GM23338 (cell line): ENCODE results near the gene WDR70. TPM values are rescaled to one million over a fixed set of nuclear protein-coding genes. Genes with fewer than 3 reads are reported as not detected.

Experiments
- ATAC-seq: fragments of 200-7000 bp; cut with Tn5 transposase; 3 replicates; pipeline ENCODE4 v1.9.1; 2020
- DNase-seq: peaks from one replicate; pipeline ENCODE4 v3.0.0-alpha.2; 2015; ENCODE audit warnings: low spot score
- H2AFZ ChIP-seq: fragments of 200-600 bp; sonication (generic); 2 replicates; pipeline ENCODE4 v1.8.0; 2016; ENCODE audit warnings: antibody characterized with exemption, mild to moderate bottlenecking, moderate library complexity
- H3F3A ChIP-seq: fragments of 200-600 bp; sonication (generic); replicated peaks from 2 replicates; pipeline ENCODE4 v1.8.0; 2017; ENCODE audit warnings: antibody characterized with exemption, mixed run types, low read depth
- H3K27ac ChIP-seq: fragments of 200-600 bp; sonication (generic); 2 replicates; pipeline ENCODE4 v1.6.1; 2016; ENCODE audit warnings: low read depth
- H3K27me3 ChIP-seq: fragments of 200-600 bp; sonication (generic); 2 replicates; pipeline ENCODE4 v1.8.0; 2016; ENCODE audit warnings: mild to moderate bottlenecking, mixed run types, moderate library complexity; ENCODE audit not compliant: insufficient read depth
- H3K36me3 ChIP-seq: fragments of 200-600 bp; sonication (generic); 2 replicates; pipeline ENCODE4 v1.8.0; 2016; ENCODE audit warnings: mild to moderate bottlenecking; ENCODE audit not compliant: insufficient read depth
- H3K4me1 ChIP-seq: fragments of 200-600 bp; sonication (generic); 2 replicates; pipeline ENCODE4 v1.8.0; 2016; ENCODE audit warnings: mild to moderate bottlenecking, moderate library complexity; ENCODE audit not compliant: insufficient read depth
- H3K4me2 ChIP-seq: fragments of 200-600 bp; sonication (generic); 2 replicates; pipeline ENCODE4 v1.7.1; 2017; ENCODE audit warnings: mixed run types
- H3K4me3 ChIP-seq: fragments of 200-600 bp; sonication (generic); 2 replicates; pipeline ENCODE4 v1.6.1; 2016; ENCODE audit warnings: mixed run types
- H3K79me2 ChIP-seq: fragments of 200-600 bp; sonication (generic); replicated peaks from 2 replicates; pipeline ENCODE4 v1.8.0; 2017; ENCODE audit warnings: mild to moderate bottlenecking; ENCODE audit not compliant: insufficient read depth
- H3K9me2 ChIP-seq: fragments of 200-600 bp; sonication (generic); 2 replicates; pipeline ENCODE4 v1.8.0; 2017; ENCODE audit not compliant: insufficient read depth
- H4K20me1 ChIP-seq: fragments of 200-600 bp; sonication (generic); replicated peaks from 2 replicates; pipeline ENCODE4 v1.8.0; 2017; ENCODE audit warnings: mild to moderate bottlenecking; ENCODE audit not compliant: insufficient read depth
- H3K27ac Mint-ChIP-seq: 2 replicates; pipeline ENCODE4 v1.8.0; 2020; ENCODE audit warnings: inconsistent platforms, mild to moderate bottlenecking, moderate library complexity, mixed read lengths
- H3K27me3 Mint-ChIP-seq: 3 replicates; pipeline ENCODE4 v1.8.0; 2022; ENCODE audit warnings: low read depth, mild to moderate bottlenecking, moderate library complexity, mixed read lengths, inconsistent platforms; ENCODE audit not compliant: insufficient read depth, poor library complexity
- H3K36me3 Mint-ChIP-seq: 3 replicates; pipeline ENCODE4 v1.8.0; 2021; ENCODE audit warnings: low read depth, mild to moderate bottlenecking, inconsistent platforms, moderate library complexity, mixed read lengths
- H3K4me1 Mint-ChIP-seq: 3 replicates; pipeline ENCODE4 v1.8.0; 2020; ENCODE audit warnings: mild to moderate bottlenecking, inconsistent platforms, mixed read lengths
- H3K4me3 Mint-ChIP-seq: 3 replicates; pipeline ENCODE4 v1.8.0; 2021; ENCODE audit warnings: moderate library complexity, mild to moderate bottlenecking, inconsistent platforms, mixed read lengths
- H3K9me3 Mint-ChIP-seq: 3 replicates; pipeline ENCODE4 v1.8.0; 2020; ENCODE audit warnings: moderate library complexity, mild to moderate bottlenecking, inconsistent platforms, mixed read lengths
- CREB1 ChIP-seq: fragments of 250-450 bp; sonication (Bioruptor Pico); IDR thresholded peaks from 2 replicates; pipeline ENCODE4 v1.5.0; 2020; ENCODE audit warnings: low read depth, mild to moderate bottlenecking, moderate library complexity
- EZH2 ChIP-seq: fragments of 200-600 bp; sonication (generic); IDR thresholded peaks from one replicate; pipeline ENCODE4 v1.8.0; 2017; ENCODE audit warnings: antibody characterized with exemption, mild to moderate bottlenecking, low read depth; ENCODE audit not compliant: unreplicated experiment
- EZH2phosphoT487 ChIP-seq: fragments of 200-600 bp; sonication (generic); IDR thresholded peaks from one replicate; pipeline ENCODE4 v1.8.1; 2018; ENCODE audit warnings: antibody characterized with exemption; ENCODE audit not compliant: unreplicated experiment
- JUNB ChIP-seq: IDR thresholded peaks from one replicate; pipeline ENCODE4 v1.6.1; 2016; ENCODE audit warnings: antibody characterized with exemption; ENCODE audit not compliant: unreplicated experiment
- POLR2AphosphoS5 ChIP-seq: IDR thresholded peaks from 2 replicates; pipeline ENCODE4 v1.6.1; 2016; ENCODE audit warnings: antibody characterized with exemption, low read depth
- ZNF114 ChIP-seq: fragments of 250-450 bp; sonication (Bioruptor Pico); IDR thresholded peaks from 2 replicates; pipeline ENCODE4 v1.5.0; 2020; ENCODE audit warnings: mild to moderate bottlenecking, moderate library complexity
- ZNF331 ChIP-seq: fragments of 250-450 bp; sonication (Bioruptor Pico); IDR thresholded peaks from 2 replicates; pipeline ENCODE4 v1.5.0; 2020; ENCODE audit warnings: low read depth, mild to moderate bottlenecking, moderate library complexity
- polyA plus RNA-seq: library from polyadenylated mRNA; unstranded; fragments of >200 nt; fragmentation: Nextera tagmentation; extraction: Ambion mirVana; gene quantifications from 2 replicates; pipeline ENCODE4 v1.2.1, GENCODE V29; 2016
- total RNA-seq: library from RNA; depleted of rRNA; stranded (reverse); fragments of >200 nt; shearing (Covaris generic); gene quantifications from 2 replicates; pipeline ENCODE4 v1.2.3, GENCODE V29; 2014
- TF ChIP-seq, protein P1 (sequence below): IDR thresholded peaks from one replicate; pipeline ENCODE4 v1.6.1; 2018; ENCODE audit warnings: antibody characterized with exemption; ENCODE audit not compliant: unreplicated experiment
- TF ChIP-seq, protein P2 (sequence below): fragments of 250-450 bp; sonication (Bioruptor Pico); IDR thresholded peaks from 2 replicates; pipeline ENCODE4 v1.5.0; 2020; ENCODE audit warnings: mild to moderate bottlenecking, moderate library complexity
- TF ChIP-seq, protein P3 (sequence below): IDR thresholded peaks from 2 replicates; pipeline ENCODE4 v1.6.1; 2016; ENCODE audit warnings: antibody characterized with exemption
- TF ChIP-seq, protein P4 (sequence below), 2 experiments: fragments of 200-600 bp in 1 of 2; sonication (generic) in 1 of 2; conservative IDR thresholded peaks; 2 replicates each; pipeline versions ENCODE4 v1.5.1 to v1.6.1; 2016 to 2017; ENCODE audit warnings: antibody characterized with exemption in 2 of 2, low read depth in 2 of 2, mild to moderate bottlenecking in 2 of 2, moderate library complexity in 1 of 2

The WDR70 gene
- total and polyA plus RNA-seq, 2 experiments from 2014 or later = 34.9 to 86.7 TPM

DNA sequence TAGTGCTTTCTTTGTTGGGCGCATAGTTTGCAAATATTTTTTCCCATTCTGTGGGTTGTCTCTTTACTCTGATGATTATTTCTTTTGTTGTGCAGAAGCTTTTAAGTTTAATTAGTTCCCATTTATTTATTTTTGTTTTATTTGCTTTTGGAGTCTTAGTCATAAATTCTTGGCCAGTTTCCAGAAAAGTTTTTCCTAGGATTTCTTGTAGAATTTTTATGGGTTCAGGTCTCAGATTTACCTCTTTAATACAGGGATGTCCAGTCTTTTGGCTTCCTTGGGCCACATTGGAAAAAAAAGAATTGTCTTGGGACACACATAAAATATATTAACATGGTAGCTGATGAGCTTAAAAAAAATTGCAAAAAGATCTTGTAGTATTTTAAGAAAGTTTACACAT, 122.0 kb downstream of the WDR70 start:
- Mint-ChIP-seq H3K27me3 (no peaks in the 10 kb centered on the region), H3K36me3 (peaks cover 12% of the 10 kb centered on the region), H3K9me3 (no peaks in the 10 kb centered on the region), H3K4me1 (peaks cover 3% of the 10 kb centered on the region), H3K27ac (no peak overlapping the region; the same call in 1 of the 2 replicates), H3K4me3 (no peak overlapping the region)
- no peak overlapping the region for H3K4me2 ChIP-seq
- H3K4me3 ChIP-seq = no peak overlapping the region
- no peaks in the 10 kb centered on the region for H3K36me3 ChIP-seq
- TF ChIP-seq, protein P1, sequence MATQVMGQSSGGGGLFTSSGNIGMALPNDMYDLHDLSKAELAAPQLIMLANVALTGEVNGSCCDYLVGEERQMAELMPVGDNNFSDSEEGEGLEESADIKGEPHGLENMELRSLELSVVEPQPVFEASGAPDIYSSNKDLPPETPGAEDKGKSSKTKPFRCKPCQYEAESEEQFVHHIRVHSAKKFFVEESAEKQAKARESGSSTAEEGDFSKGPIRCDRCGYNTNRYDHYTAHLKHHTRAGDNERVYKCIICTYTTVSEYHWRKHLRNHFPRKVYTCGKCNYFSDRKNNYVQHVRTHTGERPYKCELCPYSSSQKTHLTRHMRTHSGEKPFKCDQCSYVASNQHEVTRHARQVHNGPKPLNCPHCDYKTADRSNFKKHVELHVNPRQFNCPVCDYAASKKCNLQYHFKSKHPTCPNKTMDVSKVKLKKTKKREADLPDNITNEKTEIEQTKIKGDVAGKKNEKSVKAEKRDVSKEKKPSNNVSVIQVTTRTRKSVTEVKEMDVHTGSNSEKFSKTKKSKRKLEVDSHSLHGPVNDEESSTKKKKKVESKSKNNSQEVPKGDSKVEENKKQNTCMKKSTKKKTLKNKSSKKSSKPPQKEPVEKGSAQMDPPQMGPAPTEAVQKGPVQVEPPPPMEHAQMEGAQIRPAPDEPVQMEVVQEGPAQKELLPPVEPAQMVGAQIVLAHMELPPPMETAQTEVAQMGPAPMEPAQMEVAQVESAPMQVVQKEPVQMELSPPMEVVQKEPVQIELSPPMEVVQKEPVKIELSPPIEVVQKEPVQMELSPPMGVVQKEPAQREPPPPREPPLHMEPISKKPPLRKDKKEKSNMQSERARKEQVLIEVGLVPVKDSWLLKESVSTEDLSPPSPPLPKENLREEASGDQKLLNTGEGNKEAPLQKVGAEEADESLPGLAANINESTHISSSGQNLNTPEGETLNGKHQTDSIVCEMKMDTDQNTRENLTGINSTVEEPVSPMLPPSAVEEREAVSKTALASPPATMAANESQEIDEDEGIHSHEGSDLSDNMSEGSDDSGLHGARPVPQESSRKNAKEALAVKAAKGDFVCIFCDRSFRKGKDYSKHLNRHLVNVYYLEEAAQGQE = no peak
- TF ChIP-seq, protein P2, sequence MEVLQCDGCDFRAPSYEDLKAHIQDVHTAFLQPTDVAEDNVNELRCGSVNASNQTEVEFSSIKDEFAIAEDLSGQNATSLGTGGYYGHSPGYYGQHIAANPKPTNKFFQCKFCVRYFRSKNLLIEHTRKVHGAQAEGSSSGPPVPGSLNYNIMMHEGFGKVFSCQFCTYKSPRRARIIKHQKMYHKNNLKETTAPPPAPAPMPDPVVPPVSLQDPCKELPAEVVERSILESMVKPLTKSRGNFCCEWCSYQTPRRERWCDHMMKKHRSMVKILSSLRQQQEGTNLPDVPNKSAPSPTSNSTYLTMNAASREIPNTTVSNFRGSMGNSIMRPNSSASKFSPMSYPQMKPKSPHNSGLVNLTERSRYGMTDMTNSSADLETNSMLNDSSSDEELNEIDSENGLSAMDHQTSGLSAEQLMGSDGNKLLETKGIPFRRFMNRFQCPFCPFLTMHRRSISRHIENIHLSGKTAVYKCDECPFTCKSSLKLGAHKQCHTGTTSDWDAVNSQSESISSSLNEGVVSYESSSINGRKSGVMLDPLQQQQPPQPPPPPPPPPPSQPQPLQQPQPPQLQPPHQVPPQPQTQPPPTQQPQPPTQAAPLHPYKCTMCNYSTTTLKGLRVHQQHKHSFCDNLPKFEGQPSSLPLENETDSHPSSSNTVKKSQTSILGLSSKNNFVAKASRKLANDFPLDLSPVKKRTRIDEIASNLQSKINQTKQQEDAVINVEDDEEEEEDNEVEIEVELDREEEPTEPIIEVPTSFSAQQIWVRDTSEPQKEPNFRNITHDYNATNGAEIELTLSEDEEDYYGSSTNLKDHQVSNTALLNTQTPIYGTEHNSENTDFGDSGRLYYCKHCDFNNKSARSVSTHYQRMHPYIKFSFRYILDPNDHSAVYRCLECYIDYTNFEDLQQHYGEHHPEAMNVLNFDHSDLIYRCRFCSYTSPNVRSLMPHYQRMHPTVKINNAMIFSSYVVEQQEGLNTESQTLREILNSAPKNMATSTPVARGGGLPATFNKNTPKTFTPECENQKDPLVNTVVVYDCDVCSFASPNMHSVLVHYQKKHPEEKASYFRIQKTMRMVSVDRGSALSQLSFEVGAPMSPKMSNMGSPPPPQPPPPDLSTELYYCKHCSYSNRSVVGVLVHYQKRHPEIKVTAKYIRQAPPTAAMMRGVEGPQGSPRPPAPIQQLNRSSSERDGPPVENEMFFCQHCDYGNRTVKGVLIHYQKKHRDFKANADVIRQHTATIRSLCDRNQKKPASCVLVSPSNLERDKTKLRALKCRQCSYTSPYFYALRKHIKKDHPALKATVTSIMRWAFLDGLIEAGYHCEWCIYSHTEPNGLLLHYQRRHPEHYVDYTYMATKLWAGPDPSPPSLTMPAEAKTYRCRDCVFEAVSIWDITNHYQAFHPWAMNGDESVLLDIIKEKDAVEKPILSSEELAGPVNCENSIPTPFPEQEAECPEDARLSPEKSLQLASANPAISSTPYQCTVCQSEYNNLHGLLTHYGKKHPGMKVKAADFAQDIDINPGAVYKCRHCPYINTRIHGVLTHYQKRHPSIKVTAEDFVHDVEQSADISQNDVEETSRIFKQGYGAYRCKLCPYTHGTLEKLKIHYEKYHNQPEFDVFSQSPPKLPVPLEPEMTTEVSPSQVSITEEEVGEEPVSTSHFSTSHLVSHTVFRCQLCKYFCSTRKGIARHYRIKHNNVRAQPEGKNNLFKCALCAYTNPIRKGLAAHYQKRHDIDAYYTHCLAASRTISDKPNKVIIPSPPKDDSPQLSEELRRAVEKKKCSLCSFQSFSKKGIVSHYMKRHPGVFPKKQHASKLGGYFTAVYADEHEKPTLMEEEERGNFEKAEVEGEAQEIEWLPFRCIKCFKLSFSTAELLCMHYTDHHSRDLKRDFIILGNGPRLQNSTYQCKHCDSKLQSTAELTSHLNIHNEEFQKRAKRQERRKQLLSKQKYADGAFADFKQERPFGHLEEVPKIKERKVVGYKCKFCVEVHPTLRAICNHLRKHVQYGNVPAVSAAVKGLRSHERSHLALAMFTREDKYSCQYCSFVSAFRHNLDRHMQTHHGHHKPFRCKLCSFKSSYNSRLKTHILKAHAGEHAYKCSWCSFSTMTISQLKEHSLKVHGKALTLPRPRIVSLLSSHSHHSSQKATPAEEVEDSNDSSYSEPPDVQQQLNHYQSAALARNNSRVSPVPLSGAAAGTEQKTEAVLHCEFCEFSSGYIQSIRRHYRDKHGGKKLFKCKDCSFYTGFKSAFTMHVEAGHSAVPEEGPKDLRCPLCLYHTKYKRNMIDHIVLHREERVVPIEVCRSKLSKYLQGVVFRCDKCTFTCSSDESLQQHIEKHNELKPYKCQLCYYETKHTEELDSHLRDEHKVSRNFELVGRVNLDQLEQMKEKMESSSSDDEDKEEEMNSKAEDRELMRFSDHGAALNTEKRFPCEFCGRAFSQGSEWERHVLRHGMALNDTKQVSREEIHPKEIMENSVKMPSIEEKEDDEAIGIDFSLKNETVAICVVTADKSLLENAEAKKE (CRISPR knock-in tag) = no peak
- TF ChIP-seq JUNB = no peak
- TF ChIP-seq, protein P3, sequence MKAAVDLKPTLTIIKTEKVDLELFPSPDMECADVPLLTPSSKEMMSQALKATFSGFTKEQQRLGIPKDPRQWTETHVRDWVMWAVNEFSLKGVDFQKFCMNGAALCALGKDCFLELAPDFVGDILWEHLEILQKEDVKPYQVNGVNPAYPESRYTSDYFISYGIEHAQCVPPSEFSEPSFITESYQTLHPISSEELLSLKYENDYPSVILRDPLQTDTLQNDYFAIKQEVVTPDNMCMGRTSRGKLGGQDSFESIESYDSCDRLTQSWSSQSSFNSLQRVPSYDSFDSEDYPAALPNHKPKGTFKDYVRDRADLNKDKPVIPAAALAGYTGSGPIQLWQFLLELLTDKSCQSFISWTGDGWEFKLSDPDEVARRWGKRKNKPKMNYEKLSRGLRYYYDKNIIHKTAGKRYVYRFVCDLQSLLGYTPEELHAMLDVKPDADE = no peak
- no peak for TF ChIP-seq POLR2AphosphoS5
- TF ChIP-seq EZH2phosphoT487 = no peak
- TF ChIP-seq ZNF114 = no peak
- no peak for TF ChIP-seq ZNF331
- no peak for TF ChIP-seq CREB1 (CRISPR knock-in tag)
- TF ChIP-seq, protein P4, sequence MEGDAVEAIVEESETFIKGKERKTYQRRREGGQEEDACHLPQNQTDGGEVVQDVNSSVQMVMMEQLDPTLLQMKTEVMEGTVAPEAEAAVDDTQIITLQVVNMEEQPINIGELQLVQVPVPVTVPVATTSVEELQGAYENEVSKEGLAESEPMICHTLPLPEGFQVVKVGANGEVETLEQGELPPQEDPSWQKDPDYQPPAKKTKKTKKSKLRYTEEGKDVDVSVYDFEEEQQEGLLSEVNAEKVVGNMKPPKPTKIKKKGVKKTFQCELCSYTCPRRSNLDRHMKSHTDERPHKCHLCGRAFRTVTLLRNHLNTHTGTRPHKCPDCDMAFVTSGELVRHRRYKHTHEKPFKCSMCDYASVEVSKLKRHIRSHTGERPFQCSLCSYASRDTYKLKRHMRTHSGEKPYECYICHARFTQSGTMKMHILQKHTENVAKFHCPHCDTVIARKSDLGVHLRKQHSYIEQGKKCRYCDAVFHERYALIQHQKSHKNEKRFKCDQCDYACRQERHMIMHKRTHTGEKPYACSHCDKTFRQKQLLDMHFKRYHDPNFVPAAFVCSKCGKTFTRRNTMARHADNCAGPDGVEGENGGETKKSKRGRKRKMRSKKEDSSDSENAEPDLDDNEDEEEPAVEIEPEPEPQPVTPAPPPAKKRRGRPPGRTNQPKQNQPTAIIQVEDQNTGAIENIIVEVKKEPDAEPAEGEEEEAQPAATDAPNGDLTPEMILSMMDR (conservative IDR thresholded peaks at IDR 0.05; ENCODE audit: low read depth in 2 of 2) = no peak
- no peak for TF ChIP-seq EZH2
- no peaks in the 10 kb centered on the region for H3K79me2 ChIP-seq
- no peaks in the 10 kb centered on the region for H3K27me3 ChIP-seq
- no peak overlapping the region for H2AFZ ChIP-seq
- H3F3A ChIP-seq = no peaks in the 10 kb centered on the region
- DNase-seq (no peak), ATAC-seq (no peak)
- peaks cover 5% of the 10 kb centered on the region; the same call in 1 of the 2 replicates for H3K9me2 ChIP-seq
- peaks cover 5% of the 10 kb centered on the region; the same call in 1 of the 2 replicates for H3K4me1 ChIP-seq
- no peaks in the 10 kb centered on the region for H4K20me1 ChIP-seq
- no peak overlapping the region for H3K27ac ChIP-seq
